Measurements from ENCODE around the gene SELENON. TPM values are rescaled to one million over a fixed set of nuclear protein-coding genes. Genes with fewer than 3 reads are reported as not detected.

Gene SELENON
- total and polyA plus RNA-seq, 2 of the 13 experiments (the other 11 are each of a cell fraction or from before 2014, with no cell fraction given): 3.8 to 8.0 TPM

DNA sequence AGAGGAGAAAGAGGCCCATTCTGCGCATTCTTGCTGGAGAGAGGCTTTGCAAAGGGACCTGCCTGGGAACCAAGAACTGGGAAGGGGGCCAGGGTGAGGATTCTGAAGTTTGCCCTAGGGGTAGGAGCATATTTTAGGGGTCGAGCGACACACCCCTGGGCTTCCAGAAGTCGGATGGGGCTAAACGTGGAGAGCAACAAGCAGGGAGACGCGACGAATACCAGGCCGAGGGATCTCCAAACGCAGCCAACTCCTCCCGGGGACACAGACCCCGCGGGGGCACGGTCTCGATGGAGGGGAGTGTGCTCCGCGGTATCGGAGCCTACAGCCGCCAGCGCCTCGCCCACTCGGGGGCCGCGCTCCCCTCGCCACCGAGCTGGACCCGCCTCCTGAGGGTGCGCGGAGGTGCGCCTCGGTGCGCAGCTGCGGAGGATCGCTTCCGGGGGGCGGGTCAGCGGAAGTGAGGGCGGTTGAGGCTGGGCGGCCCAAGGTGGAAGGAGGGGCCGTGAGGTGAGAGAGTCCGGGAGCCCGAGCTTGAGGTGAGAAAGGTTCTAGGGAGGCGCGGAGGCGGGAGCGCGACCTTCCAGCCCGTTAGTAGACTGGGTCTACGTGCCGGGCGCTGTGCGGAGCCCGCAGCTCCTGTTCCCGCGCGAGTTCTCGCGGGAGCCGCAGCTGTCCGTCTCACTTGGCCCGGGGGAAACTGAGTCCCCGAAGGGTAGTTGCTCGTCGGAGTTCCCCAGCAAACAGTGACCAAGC lies 19.7 kb downstream of the SELENON start, which contains the start of gene MTFR1L (continued):
- no peak for TF ChIP-seq LRRFIP1 (CRISPR knock-in tag; conservative IDR thresholded peaks at IDR 0.05)
- TF ChIP-seq, protein P1, sequence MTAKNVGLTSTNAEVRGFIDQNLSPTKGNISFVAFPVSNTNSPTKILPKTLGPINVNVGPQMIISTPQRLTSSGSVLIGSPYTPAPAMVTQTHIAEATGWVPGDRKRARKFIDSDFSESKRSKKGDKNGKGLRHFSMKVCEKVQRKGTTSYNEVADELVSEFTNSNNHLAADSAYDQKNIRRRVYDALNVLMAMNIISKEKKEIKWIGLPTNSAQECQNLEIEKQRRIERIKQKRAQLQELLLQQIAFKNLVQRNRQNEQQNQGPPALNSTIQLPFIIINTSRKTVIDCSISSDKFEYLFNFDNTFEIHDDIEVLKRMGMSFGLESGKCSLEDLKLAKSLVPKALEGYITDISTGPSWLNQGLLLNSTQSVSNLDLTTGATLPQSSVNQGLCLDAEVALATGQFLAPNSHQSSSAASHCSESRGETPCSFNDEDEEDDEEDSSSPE (CRISPR knock-in tag; IDR thresholded peaks at IDR 0.05): peak; percentile 46; the same call in 1 of the 2 replicates
- TF ChIP-seq SOX6 (IDR thresholded peaks at IDR 0.05): no peak
- TF ChIP-seq SOX6 (CRISPR knock-in tag; IDR thresholded peaks at IDR 0.05): peak; percentile 72
- TF ChIP-seq IKZF4 (CRISPR knock-in tag; IDR thresholded peaks at IDR 0.05; ENCODE audit: borderline replicate concordance, low read depth, not compliant biosample characterization): no peak
- no peak for TF ChIP-seq SRSF4 (IDR thresholded peaks at IDR 0.05; ENCODE audit: low read depth, low read length, poor library complexity, severe bottlenecking)
- TF ChIP-seq FOXO1 (CRISPR knock-in tag; IDR thresholded peaks at IDR 0.05): peak; percentile 53
- peak; percentile 77 for TF ChIP-seq ZSCAN31 (CRISPR knock-in tag; IDR thresholded peaks at IDR 0.05; ENCODE audit: low read depth)
- TF ChIP-seq JARID2 (CRISPR knock-in tag; IDR thresholded peaks at IDR 0.05; ENCODE audit: insufficient replicate concordance): no peak
- TF ChIP-seq, protein P2, sequence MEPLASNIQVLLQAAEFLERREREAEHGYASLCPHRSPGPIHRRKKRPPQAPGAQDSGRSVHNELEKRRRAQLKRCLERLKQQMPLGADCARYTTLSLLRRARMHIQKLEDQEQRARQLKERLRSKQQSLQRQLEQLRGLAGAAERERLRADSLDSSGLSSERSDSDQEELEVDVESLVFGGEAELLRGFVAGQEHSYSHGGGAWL (CRISPR knock-in tag; IDR thresholded peaks at IDR 0.05): peak; percentile 15; the same call in 1 of the 2 replicates
- peak; percentile 67 for TF ChIP-seq ZBTB7B (CRISPR knock-in tag; IDR thresholded peaks at IDR 0.05)
- TF ChIP-seq, protein P3, sequence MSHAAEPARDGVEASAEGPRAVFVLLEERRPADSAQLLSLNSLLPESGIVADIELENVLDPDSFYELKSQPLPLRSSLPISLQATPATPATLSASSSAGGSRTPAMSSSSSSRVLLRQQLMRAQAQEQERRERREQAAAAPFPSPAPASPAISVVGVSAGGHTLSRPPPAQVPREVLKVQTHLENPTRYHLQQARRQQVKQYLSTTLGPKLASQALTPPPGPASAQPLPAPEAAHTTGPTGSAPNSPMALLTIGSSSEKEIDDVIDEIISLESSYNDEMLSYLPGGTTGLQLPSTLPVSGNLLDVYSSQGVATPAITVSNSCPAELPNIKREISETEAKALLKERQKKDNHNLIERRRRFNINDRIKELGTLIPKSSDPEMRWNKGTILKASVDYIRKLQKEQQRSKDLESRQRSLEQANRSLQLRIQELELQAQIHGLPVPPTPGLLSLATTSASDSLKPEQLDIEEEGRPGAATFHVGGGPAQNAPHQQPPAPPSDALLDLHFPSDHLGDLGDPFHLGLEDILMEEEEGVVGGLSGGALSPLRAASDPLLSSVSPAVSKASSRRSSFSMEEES (CRISPR knock-in tag; IDR thresholded peaks at IDR 0.05): 0 out of 2 replicates have a peak, but pooled peaks have one; percentile 41
- TF ChIP-seq KMT2A (CRISPR knock-in tag; IDR thresholded peaks at IDR 0.05): peak; percentile 64; the same call in 1 of the 2 replicates
- TF ChIP-seq, protein P4, sequence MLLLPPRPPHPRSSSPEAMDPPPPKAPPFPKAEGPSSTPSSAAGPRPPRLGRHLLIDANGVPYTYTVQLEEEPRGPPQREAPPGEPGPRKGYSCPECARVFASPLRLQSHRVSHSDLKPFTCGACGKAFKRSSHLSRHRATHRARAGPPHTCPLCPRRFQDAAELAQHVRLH (CRISPR knock-in tag; IDR thresholded peaks at IDR 0.05; ENCODE audit: borderline replicate concordance, low read depth): peak; percentile 79
- TF ChIP-seq ZNF317 (CRISPR knock-in tag; IDR thresholded peaks at IDR 0.05): peak; percentile 80
- TF ChIP-seq, protein P5, sequence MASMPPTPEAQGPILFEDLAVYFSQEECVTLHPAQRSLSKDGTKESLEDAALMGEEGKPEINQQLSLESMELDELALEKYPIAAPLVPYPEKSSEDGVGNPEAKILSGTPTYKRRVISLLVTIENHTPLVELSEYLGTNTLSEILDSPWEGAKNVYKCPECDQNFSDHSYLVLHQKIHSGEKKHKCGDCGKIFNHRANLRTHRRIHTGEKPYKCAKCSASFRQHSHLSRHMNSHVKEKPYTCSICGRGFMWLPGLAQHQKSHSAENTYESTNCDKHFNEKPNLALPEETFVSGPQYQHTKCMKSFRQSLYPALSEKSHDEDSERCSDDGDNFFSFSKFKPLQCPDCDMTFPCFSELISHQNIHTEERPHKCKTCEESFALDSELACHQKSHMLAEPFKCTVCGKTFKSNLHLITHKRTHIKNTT (CRISPR knock-in tag; IDR thresholded peaks at IDR 0.05): no peak
- TF ChIP-seq SKIL (CRISPR knock-in tag; IDR thresholded peaks at IDR 0.05; ENCODE audit: borderline replicate concordance): peak; percentile 48; the same call in 1 of the 2 replicates
